ACC112 (cell line): ENCODE measurements around the gene BHLHE40.
A peak's percentile ranks its signal among the peaks of the same experiment; 100 is the strongest.
"Not testable (repeated sequence)": the region's sequence is repeated elsewhere in the genome, so short reads cannot be mapped to it uniquely, and the experiment has no call there.

Experiments
- H2AFZ ChIP-seq: fragments of 200-600 bp; sonication (generic); one replicate; pipeline ENCODE4 v1.6.0; 2017; ENCODE audit warnings: antibody characterized with exemption, low read length; ENCODE audit not compliant: unreplicated experiment
- H3K27ac ChIP-seq: fragments of 200-600 bp; sonication (generic); 2 replicates; pipeline ENCODE4 v1.5.1; 2014; ENCODE audit warnings: low read depth, mild to moderate bottlenecking, antibody characterized with exemption, low read length, moderate library complexity
- H3K27me3 ChIP-seq: fragments of 200-600 bp; sonication (generic); 2 replicates; pipeline ENCODE4 v1.6.1; 2014; ENCODE audit warnings: mild to moderate bottlenecking, antibody characterized with exemption, low read length, moderate library complexity, mixed read lengths; ENCODE audit not compliant: insufficient read depth
- H3K36me3 ChIP-seq: fragments of 200-600 bp; sonication (generic); 2 replicates; pipeline ENCODE4 v1.6.1; 2016; ENCODE audit warnings: mild to moderate bottlenecking, antibody characterized with exemption, low read length, moderate library complexity, mixed read lengths; ENCODE audit not compliant: insufficient read depth
- H3K4me1 ChIP-seq: fragments of 200-600 bp; sonication (generic); one replicate; pipeline ENCODE4 v1.6.1; 2016; ENCODE audit warnings: low read length, mixed read lengths; ENCODE audit not compliant: insufficient read depth, unreplicated experiment, control insufficient read depth
- H3K4me3 ChIP-seq: fragments of 200-600 bp; sonication (generic); 2 replicates; pipeline ENCODE4 v1.5.1; 2014; ENCODE audit warnings: mild to moderate bottlenecking, low read depth, low read length
- H3K79me2 ChIP-seq: fragments of 200-600 bp; sonication (generic); one replicate; pipeline ENCODE4 v1.6.0; 2016; ENCODE audit warnings: low read length; ENCODE audit not compliant: control insufficient read depth, unreplicated experiment, insufficient read depth

The BHLHE40 gene

DNA sequence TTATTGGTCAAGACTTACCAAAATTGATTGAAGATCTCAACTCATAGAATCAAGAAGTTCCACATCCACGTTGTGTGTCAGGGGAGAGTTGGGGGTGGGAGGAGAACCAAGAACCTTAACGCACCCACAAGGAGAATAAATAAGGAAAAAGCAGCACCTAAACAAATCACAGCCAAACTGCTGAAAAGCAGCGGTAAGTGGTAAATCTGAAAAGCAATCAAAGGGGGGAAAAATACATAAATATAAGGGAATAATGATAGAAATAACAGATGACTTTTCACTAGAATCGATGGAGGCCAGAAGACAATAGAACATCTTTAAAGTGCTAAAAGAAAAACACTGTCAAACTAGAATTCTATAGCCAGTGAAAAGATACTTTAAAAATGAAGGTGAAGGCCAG is 20.1 kb upstream of the BHLHE40 start:
- Histone ChIP-seq H3K79me2 (no peaks in the 10 kb centered on the region), H3K27ac (no peak overlapping the region), H3K4me3 (no peak overlapping the region), H3K36me3 (no peaks in the 10 kb centered on the region), H2AFZ (no peak overlapping the region), H3K27me3 (no peaks in the 10 kb centered on the region), H3K4me1 (no peaks in the 10 kb centered on the region)

GRCh38 chr3:4961865-4962264 is 17.4 kb upstream of the BHLHE40 start:
- H3K4me3 ChIP-seq, H3K36me3 ChIP-seq, H3K27me3 ChIP-seq, H3K4me1 ChIP-seq, H3K79me2 ChIP-seq, H3K27ac ChIP-seq, H2AFZ ChIP-seq: not testable (repeated sequence)

- H3K4me3 ChIP-seq, result no peak overlapping the region
- no peak overlapping the region for H2AFZ ChIP-seq
- H3K4me1 ChIP-seq, result no peaks in the 10 kb centered on the region
- H3K27ac ChIP-seq, result no peak overlapping the region
- H3K36me3 ChIP-seq, result no peaks in the 10 kb centered on the region
- no peaks in the 10 kb centered on the region for H3K79me2 ChIP-seq
- H3K27me3 ChIP-seq, result no peaks in the 10 kb centered on the region
Measured at GRCh38 chr3:4963669-4964570, 15.3 kb upstream of the BHLHE40 start.

DNA sequence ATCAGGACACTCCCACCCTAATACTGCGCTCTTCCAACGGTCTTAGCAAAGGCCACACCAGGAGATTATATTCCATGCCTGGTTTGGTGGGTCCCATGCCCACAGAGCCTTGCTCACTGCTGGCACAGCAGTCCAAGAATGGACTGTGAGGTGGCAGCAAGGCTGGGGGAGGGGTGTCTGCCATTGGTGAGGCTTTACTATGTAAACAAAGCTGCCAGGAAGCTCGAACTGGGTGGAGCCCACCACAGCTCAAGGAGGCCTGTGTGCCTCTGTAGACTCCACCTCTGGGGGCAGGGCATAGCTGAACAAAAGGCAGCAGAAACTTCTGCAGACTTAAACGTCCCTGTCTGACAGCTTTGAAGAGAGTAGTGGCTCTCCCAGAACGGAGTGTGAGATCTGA is 13.2 kb upstream of the BHLHE40 start:
- not testable (repeated sequence) for H3K36me3 ChIP-seq, H3K4me1 ChIP-seq, H3K27me3 ChIP-seq, H2AFZ ChIP-seq, H3K79me2 ChIP-seq, H3K4me3 ChIP-seq, H3K27ac ChIP-seq

- H3K27me3 ChIP-seq, H3K79me2 ChIP-seq, H2AFZ ChIP-seq, H3K4me3 ChIP-seq, H3K4me1 ChIP-seq, H3K36me3 ChIP-seq, H3K27ac ChIP-seq: not testable (repeated sequence)
Measured at GRCh38 chr3:4967683-4968082, 11.6 kb upstream of the BHLHE40 start.

DNA sequence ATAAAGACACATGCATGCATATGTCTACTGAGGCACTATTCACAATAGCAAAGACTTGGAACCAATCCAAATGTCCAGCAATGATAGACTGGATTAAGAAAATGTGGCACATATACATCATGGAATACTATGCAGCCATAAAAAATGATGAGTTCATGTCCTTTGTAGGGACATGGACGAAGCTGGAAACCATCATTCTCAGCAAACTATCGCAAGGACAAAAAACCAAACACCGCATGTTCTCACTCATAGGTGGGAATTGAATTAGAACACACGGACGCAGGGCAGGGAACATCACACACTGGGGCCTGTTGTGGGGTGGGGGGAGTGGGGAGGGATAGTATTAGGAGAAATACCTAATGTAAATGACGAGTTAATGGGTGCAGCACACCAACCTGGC is 7.8 kb upstream of the BHLHE40 start:
- not testable (repeated sequence) for H3K4me1 ChIP-seq

GRCh38 chr3:4971838-4972237 is 7.4 kb upstream of the BHLHE40 start:
- Histone ChIP-seq H3K79me2 (no peaks in the 10 kb centered on the region), H2AFZ (no peak overlapping the region), H3K27ac (no peak overlapping the region), H3K36me3 (no peaks in the 10 kb centered on the region), H3K27me3 (no peaks in the 10 kb centered on the region), H3K4me3 (no peak overlapping the region), H3K4me1 (peaks cover 6% of the 10 kb centered on the region)

More for the DNA sequence above, 7.8 kb upstream of the BHLHE40 start:
- H3K4me3 ChIP-seq, H3K27ac ChIP-seq, H3K36me3 ChIP-seq, H2AFZ ChIP-seq, H3K27me3 ChIP-seq, H3K79me2 ChIP-seq: not testable (repeated sequence)

GRCh38 chr3:4972652-4973643 is 6.3 kb upstream of the BHLHE40 start:
- H2AFZ ChIP-seq, result peak overlapping the region; percentile 39
- no peak overlapping the region for H3K4me3 ChIP-seq
- H3K27me3 ChIP-seq, result no peaks in the 10 kb centered on the region
- peaks cover 12% of the 10 kb centered on the region for H3K4me1 ChIP-seq
- no peaks in the 10 kb centered on the region for H3K36me3 ChIP-seq
- no peaks in the 10 kb centered on the region for H3K79me2 ChIP-seq
- H3K27ac ChIP-seq, result no peak overlapping the region

- no peak overlapping the region for H2AFZ ChIP-seq
- H3K79me2 ChIP-seq, result no peaks in the 10 kb centered on the region
- H3K36me3 ChIP-seq, result no peaks in the 10 kb centered on the region
- no peaks in the 10 kb centered on the region for H3K27me3 ChIP-seq
- no peak overlapping the region for H3K4me3 ChIP-seq
- peaks cover 12% of the 10 kb centered on the region for H3K4me1 ChIP-seq
- H3K27ac ChIP-seq, result no peak overlapping the region
Measured at GRCh38 chr3:4974154-4974553, 5.1 kb upstream of the BHLHE40 start.

- peak overlapping the region; percentile 99 for H3K27ac ChIP-seq
- peaks cover 4% of the 10 kb centered on the region; the same call in 1 of the 2 replicates for H3K36me3 ChIP-seq
- H3K4me3 ChIP-seq, result no peak overlapping the region
- H3K4me1 ChIP-seq, result peaks cover 12% of the 10 kb centered on the region
- H2AFZ ChIP-seq, result no peak overlapping the region
- H3K79me2 ChIP-seq, result peaks cover 18% of the 10 kb centered on the region
- H3K27me3 ChIP-seq, result no peaks in the 10 kb centered on the region
Measured at GRCh38 chr3:4976109-4976508, 3.1 kb upstream of the BHLHE40 start.
